ENCODE results near the gene HRC. TPM values are rescaled to one million over a fixed set of nuclear protein-coding genes. Genes with fewer than 3 reads are reported as not detected.

Gene HRC
- total RNA-seq, 1 donor from 2014 or later = 1.6 TPM

GRCh38 chr19:49193822-49194394 is 38.7 kb upstream of the HRC start:
- peaks cover 9% of the 10 kb centered on the region for H3K36me3 Mint-ChIP-seq (ENCODE audit: insufficient read depth)
- H3K9me3 Mint-ChIP-seq (ENCODE audit: low read depth) = no peaks in the 10 kb centered on the region
- no peaks in the 10 kb centered on the region for H3K4me1 Mint-ChIP-seq (ENCODE audit: low read depth)
- no peak for DNase-seq (ENCODE audit: low spot score, unreplicated experiment)
- H3K4me3 Mint-ChIP-seq (ENCODE audit: low read depth) = no peak overlapping the region
- H3K27ac Mint-ChIP-seq = no peak overlapping the region
- TF ChIP-seq CTCF (IDR thresholded peaks at IDR 0.05; ENCODE audit: unreplicated experiment) = no peak
- peaks cover 7% of the 10 kb centered on the region for H3K27me3 Mint-ChIP-seq

- no peak for DNase-seq (ENCODE audit: low spot score, unreplicated experiment)
- Mint-ChIP-seq H3K9me3 (ENCODE audit: low read depth) (no peaks in the 10 kb centered on the region), H3K27ac (no peak overlapping the region), H3K4me3 (ENCODE audit: low read depth) (no peak overlapping the region), H3K27me3 (peaks cover 18% of the 10 kb centered on the region), H3K36me3 (ENCODE audit: insufficient read depth) (peaks cover 11% of the 10 kb centered on the region), H3K4me1 (ENCODE audit: low read depth) (no peaks in the 10 kb centered on the region)
- no peak for TF ChIP-seq CTCF (IDR thresholded peaks at IDR 0.05; ENCODE audit: unreplicated experiment)
Measured at GRCh38 chr19:49190781-49191180, 35.6 kb upstream of the HRC start.

DNA sequence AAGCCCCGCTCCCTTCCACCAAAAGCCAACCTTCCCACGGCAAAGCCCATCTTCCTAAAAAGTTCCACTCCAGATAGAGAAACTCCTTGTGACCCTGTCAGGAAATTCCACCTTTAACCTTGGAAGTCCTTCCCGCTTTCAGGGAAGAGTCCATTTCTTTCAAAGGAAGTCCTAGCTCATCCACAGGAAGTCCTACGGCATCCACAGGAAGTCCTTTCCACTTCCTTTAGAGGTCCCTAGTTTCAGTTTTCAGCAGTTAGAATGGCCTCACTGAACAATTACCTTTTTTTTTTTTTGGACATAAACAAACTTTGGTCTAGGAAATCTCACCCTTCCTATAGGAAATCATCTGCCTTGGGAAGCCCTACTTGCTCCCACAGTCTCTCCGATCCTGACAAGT is 34.1 kb upstream of the HRC start:
- Mint-ChIP-seq H3K27me3 (peaks cover 18% of the 10 kb centered on the region), H3K36me3 (ENCODE audit: insufficient read depth) (peaks cover 11% of the 10 kb centered on the region), H3K27ac (no peak overlapping the region), H3K4me3 (ENCODE audit: low read depth) (no peak overlapping the region), H3K9me3 (ENCODE audit: low read depth) (no peaks in the 10 kb centered on the region), H3K4me1 (ENCODE audit: low read depth) (no peaks in the 10 kb centered on the region)
- no peak for DNase-seq (ENCODE audit: low spot score, unreplicated experiment)
- TF ChIP-seq CTCF (IDR thresholded peaks at IDR 0.05; ENCODE audit: unreplicated experiment) = no peak

- H3K36me3 Mint-ChIP-seq (ENCODE audit: insufficient read depth) = peaks cover 15% of the 10 kb centered on the region
Measured at GRCh38 chr19:49188626-49189200, 33.5 kb upstream of the HRC start.

GRCh38 chr19:49186108-49186507 is 30.9 kb upstream of the HRC start:
- no peak overlapping the region for H3K27ac Mint-ChIP-seq
- TF ChIP-seq CTCF (IDR thresholded peaks at IDR 0.05; ENCODE audit: unreplicated experiment) = no peak
- H3K4me3 Mint-ChIP-seq (ENCODE audit: low read depth) = no peak overlapping the region
- DNase-seq (ENCODE audit: low spot score, unreplicated experiment) = no peak
- H3K27me3 Mint-ChIP-seq = peaks cover 11% of the 10 kb centered on the region
- peaks cover 21% of the 10 kb centered on the region for H3K36me3 Mint-ChIP-seq (ENCODE audit: insufficient read depth)
- H3K4me1 Mint-ChIP-seq (ENCODE audit: low read depth) = no peaks in the 10 kb centered on the region
- peaks cover 4% of the 10 kb centered on the region for H3K9me3 Mint-ChIP-seq (ENCODE audit: low read depth)

More at GRCh38 chr19:49188626-49189200, 33.5 kb upstream of the HRC start:
- Mint-ChIP-seq H3K4me3 (ENCODE audit: low read depth) (no peak overlapping the region), H3K9me3 (ENCODE audit: low read depth) (peaks cover 4% of the 10 kb centered on the region), H3K4me1 (ENCODE audit: low read depth) (no peaks in the 10 kb centered on the region), H3K27me3 (peaks cover 13% of the 10 kb centered on the region), H3K27ac (no peak overlapping the region)
- no peak for TF ChIP-seq CTCF (IDR thresholded peaks at IDR 0.05; ENCODE audit: unreplicated experiment)
- DNase-seq (ENCODE audit: low spot score, unreplicated experiment) = no peak
